GM12801 (cell line): ENCODE data around the gene NAPA.

ENCODE experiments used
- TF ChIP-seq, protein P1 (sequence below): IDR thresholded peaks from one replicate; pipeline ENCODE4 v1.5.1; 2011; ENCODE audit warnings: control low read depth; ENCODE audit not compliant: insufficient read length; ENCODE audit errors: extremely low read depth

Gene NAPA

DNA sequence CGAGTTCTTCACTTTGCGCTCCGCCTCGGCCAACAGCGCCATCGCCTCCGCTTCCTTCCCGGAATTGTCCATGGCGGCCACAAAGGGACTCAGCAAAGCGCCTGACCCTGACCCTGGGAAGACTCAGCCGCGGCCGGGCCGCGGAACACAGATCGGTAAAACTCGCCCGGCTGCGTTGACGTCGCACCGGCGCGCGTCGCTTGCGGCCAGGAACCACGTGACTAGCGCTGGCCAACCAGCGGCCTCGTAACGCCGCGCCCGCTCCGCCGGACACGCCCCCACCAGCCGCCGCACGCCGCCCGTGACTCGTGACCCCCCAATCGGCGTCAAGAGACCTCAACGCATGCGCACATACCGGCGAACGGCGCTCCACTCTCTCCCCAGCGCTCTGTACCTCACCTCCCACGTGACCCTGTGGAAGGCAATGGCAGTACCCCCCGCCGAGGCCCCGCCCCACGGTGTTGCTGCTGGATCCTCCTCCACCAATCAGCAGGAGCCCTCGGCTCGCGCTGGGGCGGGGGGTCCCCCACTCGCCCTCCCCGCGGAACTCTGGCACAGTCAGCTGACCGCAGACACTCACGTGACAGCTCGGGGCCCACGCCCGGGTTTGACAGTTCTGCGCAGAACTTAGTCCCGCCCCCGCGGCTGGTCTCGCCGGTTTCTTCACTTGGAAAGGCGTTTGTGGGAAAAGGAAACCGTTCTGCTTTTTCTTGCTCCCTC lies at the start of gene NAPA:
Gene NAPA, minus strand, starts transcription at position 195 of the 720 bp plus-strand sequence. Its CDS starts 123 bp downstream, at position 72.
- TF ChIP-seq, protein P1, sequence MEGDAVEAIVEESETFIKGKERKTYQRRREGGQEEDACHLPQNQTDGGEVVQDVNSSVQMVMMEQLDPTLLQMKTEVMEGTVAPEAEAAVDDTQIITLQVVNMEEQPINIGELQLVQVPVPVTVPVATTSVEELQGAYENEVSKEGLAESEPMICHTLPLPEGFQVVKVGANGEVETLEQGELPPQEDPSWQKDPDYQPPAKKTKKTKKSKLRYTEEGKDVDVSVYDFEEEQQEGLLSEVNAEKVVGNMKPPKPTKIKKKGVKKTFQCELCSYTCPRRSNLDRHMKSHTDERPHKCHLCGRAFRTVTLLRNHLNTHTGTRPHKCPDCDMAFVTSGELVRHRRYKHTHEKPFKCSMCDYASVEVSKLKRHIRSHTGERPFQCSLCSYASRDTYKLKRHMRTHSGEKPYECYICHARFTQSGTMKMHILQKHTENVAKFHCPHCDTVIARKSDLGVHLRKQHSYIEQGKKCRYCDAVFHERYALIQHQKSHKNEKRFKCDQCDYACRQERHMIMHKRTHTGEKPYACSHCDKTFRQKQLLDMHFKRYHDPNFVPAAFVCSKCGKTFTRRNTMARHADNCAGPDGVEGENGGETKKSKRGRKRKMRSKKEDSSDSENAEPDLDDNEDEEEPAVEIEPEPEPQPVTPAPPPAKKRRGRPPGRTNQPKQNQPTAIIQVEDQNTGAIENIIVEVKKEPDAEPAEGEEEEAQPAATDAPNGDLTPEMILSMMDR = no peak

DNA sequence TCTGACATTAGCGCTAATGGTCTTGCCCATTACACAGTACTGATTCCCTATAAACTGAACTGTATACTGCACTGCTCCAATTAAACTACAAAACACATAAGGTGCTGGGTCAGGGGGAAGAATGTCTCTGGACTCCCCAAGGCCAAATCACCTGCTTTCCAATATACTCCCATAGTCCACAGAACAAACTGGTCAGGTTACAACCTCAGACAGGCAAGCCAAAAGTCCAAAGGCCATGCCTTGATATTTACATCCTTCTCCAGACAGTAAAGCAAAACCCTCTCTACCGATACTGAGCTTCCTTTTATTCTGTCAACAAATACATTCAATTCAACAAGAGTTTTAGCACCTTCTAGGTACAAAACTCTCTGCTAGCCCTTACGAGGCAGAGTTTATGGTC lies 49.2 kb upstream of the NAPA start:
- TF ChIP-seq, protein P1 = no peak

DNA sequence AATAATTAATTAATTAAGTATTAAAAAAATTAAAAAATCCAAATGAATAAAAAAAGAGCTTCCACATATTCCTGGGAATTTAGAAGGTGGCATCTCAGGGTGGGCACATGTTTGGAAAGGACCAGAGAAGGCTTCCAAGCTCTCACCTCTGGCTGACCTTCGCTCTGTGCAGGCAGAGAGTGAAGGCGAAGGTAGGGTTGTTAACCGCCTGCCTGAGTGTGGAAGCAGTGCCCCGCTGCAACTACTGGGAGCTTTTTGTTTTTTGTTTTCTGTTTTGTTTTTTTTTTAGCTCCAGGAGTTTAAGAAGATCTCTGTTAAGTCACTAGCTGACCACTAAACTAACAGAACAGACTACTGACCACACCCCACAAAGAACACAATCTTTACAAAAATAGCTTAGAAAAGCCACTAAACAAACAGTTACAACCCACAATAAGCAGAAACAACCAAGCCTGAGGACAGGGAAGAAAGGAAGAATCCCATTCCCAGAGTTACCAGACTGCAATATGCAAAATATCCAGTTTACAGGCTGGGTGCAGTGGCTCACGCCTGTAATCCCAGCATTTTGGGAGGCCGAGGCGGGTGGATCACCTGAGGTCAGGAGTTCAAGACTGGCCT lies 46.7 kb upstream of the NAPA start:
- TF ChIP-seq, protein P1 = no peak

DNA sequence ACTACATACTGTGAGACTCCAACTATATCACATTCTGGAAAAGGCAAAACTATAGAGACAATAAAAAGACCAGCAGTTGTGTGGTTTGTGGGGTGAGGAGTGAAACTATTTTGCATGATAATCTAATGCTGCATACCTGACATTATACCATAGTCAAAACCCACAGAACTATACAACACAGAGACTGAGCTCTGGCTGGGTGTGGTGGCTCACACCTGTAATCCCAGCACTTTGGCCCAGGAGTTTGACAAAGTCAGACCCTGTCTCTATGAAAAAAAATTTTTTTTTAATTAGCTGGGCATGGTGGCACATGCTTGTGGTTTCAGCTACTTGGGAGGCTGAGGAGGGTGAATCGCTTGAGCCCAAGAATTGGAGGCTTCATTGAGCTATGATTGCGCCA lies 46.1 kb upstream of the NAPA start:
- TF ChIP-seq, protein P1 = no peak

DNA sequence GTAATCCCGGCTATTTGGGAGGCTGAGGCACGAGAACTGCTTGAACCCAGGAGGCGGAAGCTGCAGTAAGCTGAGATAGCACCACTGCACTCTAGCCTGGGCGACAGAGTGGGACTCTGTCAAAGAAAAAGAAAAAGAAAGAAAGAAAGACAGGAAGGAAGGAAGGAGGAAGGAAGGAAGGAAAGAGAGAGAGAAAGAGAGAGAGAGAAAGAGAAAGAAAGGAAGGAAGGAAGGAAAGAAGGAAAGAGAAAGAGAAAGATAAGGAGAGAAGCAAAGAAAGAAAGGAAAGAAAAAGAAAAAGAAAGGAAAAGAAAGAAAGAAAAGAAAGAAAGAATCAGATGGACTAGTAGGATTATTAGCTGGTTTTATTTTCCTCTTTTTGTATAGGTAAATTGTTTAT lies 35.3 kb upstream of the NAPA start:
- TF ChIP-seq, protein P1 = no peak

DNA sequence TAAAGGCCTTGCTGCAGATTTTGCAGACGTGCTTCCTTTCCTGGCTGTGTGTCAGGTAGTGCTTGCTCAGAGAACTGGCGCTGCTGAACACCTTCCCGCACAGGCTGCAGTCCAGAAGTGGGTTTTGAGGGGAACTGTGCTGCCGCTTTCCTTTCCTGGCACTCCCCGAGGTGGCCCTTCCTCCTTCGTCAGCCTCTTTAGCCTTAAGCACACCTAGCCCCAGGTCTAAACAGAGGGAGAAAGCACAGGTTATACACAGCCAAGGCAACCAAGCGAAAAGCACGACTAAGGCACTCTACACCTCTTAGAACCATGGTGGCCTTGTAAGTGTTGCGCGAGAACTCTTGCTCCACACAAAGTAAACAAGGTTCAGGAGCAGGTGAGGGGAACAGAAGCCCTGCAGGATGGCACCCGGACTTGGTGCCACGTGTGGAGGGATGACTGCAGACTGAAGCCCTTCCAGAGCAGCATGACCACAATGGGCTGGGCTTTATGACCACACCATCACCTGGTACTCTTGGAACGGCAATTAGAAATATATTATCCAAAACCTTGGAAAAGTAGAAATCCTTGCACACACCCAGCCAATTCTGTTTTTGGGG lies 34.5 kb upstream of the NAPA start:
- TF ChIP-seq, protein P1 = no peak

DNA sequence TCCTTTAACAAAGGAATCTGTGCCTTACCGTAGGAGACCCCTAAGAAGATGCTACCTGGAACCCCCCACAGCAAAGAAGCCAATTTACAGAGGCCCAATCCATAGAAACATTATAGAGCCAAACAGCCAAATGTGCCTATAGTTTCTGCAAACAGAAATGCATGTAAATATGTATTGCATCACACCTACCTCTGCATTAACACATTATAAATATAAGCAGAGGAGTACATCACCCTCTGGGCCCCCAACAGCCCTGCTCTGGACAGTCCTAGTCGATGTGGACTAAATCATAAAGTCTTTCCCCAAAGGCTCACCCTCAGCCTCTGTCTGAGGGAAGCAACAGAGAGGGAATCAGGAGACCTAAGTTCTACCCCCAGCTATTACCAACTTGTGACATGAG lies 32.3 kb upstream of the NAPA start:
- TF ChIP-seq, protein P1 = no peak
